Neuronal stem cell (in vitro differentiated cells): ENCODE data around the gene SH3GL1.

Experiments
- DNase-seq: peaks from one replicate; pipeline ENCODE4 v3.0.0-alpha.2; 2013; ENCODE audit warnings: low spot score
- H2AFZ ChIP-seq: one replicate; pipeline ENCODE4 v1.6.1; 2013; ENCODE audit warnings: mild to moderate bottlenecking, low read length, inconsistent platforms
- H2AK5ac ChIP-seq: 2 replicates; pipeline ENCODE4 v1.6.1; 2013; ENCODE audit warnings: low read depth, mild to moderate bottlenecking, inconsistent platforms, low read length, moderate library complexity, mixed read lengths
- H2BK120ac ChIP-seq: 2 replicates; pipeline ENCODE4 v1.6.1; 2013; ENCODE audit warnings: low read depth, mild to moderate bottlenecking, inconsistent platforms, low read length, moderate library complexity, mixed read lengths
- H2BK12ac ChIP-seq: one replicate; pipeline ENCODE4 v1.6.1; 2013; ENCODE audit warnings: low read length, inconsistent platforms
- H2BK15ac ChIP-seq: 2 replicates; pipeline ENCODE4 v1.6.1; 2013; ENCODE audit warnings: mild to moderate bottlenecking, low read length, inconsistent platforms, mixed read lengths
- H2BK5ac ChIP-seq: one replicate; pipeline ENCODE4 v1.6.1; 2013; ENCODE audit warnings: inconsistent platforms, mild to moderate bottlenecking, low read length, moderate library complexity
- H3K14ac ChIP-seq: one replicate; pipeline ENCODE4 v1.6.1; 2013; ENCODE audit warnings: low read length, inconsistent platforms
- H3K18ac ChIP-seq: 2 replicates; pipeline ENCODE4 v1.6.1; 2013; ENCODE audit warnings: low read length, inconsistent platforms
- H3K23ac ChIP-seq: 2 replicates; pipeline ENCODE4 v1.6.1; 2013; ENCODE audit warnings: low read depth, mild to moderate bottlenecking, mixed read lengths, low read length, inconsistent platforms; ENCODE audit not compliant: poor library complexity
- H3K27ac ChIP-seq: replicated peaks from 3 replicates; pipeline ENCODE4 v1.5.1; 2013; ENCODE audit warnings: low read length, inconsistent platforms
- H3K27me3 ChIP-seq, 3 experiments: 2 replicates each; pipeline ENCODE4 v1.6.1; 2013; ENCODE audit warnings: low read length in 3 of 3, mild to moderate bottlenecking in 2 of 3, inconsistent platforms in 1 of 3, low read depth in 1 of 3, mixed read lengths in 1 of 3, moderate library complexity in 1 of 3; ENCODE audit not compliant: control insufficient read depth in 3 of 3, insufficient read depth in 3 of 3
- H3K36me3 ChIP-seq, 2 donors: replicated peaks in 1 of 2; 2 replicates each; pipeline ENCODE4 v1.6.1; 2013; ENCODE audit warnings: low read length in 2 of 2; ENCODE audit not compliant: control insufficient read depth in 2 of 2, insufficient read depth in 2 of 2
- H3K4ac ChIP-seq: 2 replicates; pipeline ENCODE4 v1.6.1; 2013; ENCODE audit warnings: inconsistent platforms, mild to moderate bottlenecking, low read length, moderate library complexity
- H3K4me1 ChIP-seq, 2 donors: 1 replicate in 1 of 2; 2 replicates in 1 of 2; pipeline ENCODE4 v1.6.1; 2013; ENCODE audit warnings: low read length in 2 of 2, low read depth in 1 of 2; ENCODE audit not compliant: control insufficient read depth in 2 of 2, insufficient read depth in 1 of 2
- H3K4me2 ChIP-seq: one replicate; pipeline ENCODE4 v1.6.1; 2013; ENCODE audit warnings: mild to moderate bottlenecking, low read length, inconsistent platforms; ENCODE audit not compliant: insufficient read depth, poor library complexity, severe bottlenecking
- H3K4me3 ChIP-seq, 2 donors: 2 replicates each; pipeline ENCODE4 v1.5.1; 2013; ENCODE audit warnings: low read length in 2 of 2, mild to moderate bottlenecking in 2 of 2, inconsistent platforms in 1 of 2, moderate library complexity in 1 of 2
- H3K79me1 ChIP-seq: one replicate; pipeline ENCODE4 v1.6.1; 2013; ENCODE audit warnings: low read depth, mild to moderate bottlenecking, inconsistent platforms, low read length, moderate library complexity
- H3K9ac ChIP-seq: one replicate; pipeline ENCODE4 v1.6.1; 2013; ENCODE audit warnings: mild to moderate bottlenecking, low read depth, low read length, inconsistent platforms; ENCODE audit not compliant: poor library complexity
- H3K9me3 ChIP-seq, 2 donors: replicated peaks in 1 of 2; 2 replicates each; pipeline versions ENCODE3 to v1.6.1; 2013; ENCODE audit warnings: low read length in 2 of 2, mild to moderate bottlenecking in 2 of 2, inconsistent platforms in 1 of 2, low read depth in 1 of 2, mixed read lengths in 1 of 2, moderate library complexity in 1 of 2; ENCODE audit not compliant: control insufficient read depth in 2 of 2, insufficient read depth in 1 of 2
- H4K8ac ChIP-seq: one replicate; pipeline ENCODE4 v1.6.1; 2013; ENCODE audit warnings: low read depth, mild to moderate bottlenecking, inconsistent platforms, low read length, moderate library complexity
- H4K91ac ChIP-seq: one replicate; pipeline ENCODE4 v1.6.1; 2013; ENCODE audit warnings: low read length, low read depth, mild to moderate bottlenecking, inconsistent platforms; ENCODE audit not compliant: poor library complexity
- WGBS, 2 donors: extraction: QIAGEN DNeasy Blood & Tissue Kit; methylation state at CpG; one replicate each; pipeline ENCODE4 v1.1.7; 2013; ENCODE audit warnings: missing lambda C conversion rate in 2 of 2, mixed read lengths in 1 of 2; ENCODE audit not compliant: insufficient read length in 2 of 2, insufficient replicate concordance in 1 of 2; ENCODE audit errors: extremely low coverage in 2 of 2; 5-methylcytosine and 5-hydroxymethylcytosine counted together

SH3GL1 gene

GRCh38 chr19:4372165-4373012, 28.0 kb downstream of the SH3GL1 start:
- Histone ChIP-seq H2BK12ac (no peak overlapping the region), H3K23ac (peak overlapping the region; percentile 3), H2BK120ac (no peak overlapping the region), H3K4me1 (peaks cover 31 to 35% of the 10 kb centered on the region in 2 donors), H3K27me3 (no peaks in the 10 kb centered on the region), H3K36me3 (peaks cover 7% of the 10 kb centered on the region in 2 donors), H3K79me1 (peaks cover 38% of the 10 kb centered on the region), H4K8ac (no peak overlapping the region), H3K9me3 (no peaks in the 10 kb centered on the region), H2BK15ac (no peak overlapping the region), H3K4ac (no peak overlapping the region), H2AFZ (no peak overlapping the region), H3K14ac (no peak overlapping the region), H3K18ac (peak overlapping the region; percentile 58), H4K91ac (no peak overlapping the region), H3K4me2 (no peak overlapping the region), H3K27ac (no peak overlapping the region), H3K9ac (no peak overlapping the region), H3K4me3 (no peak overlapping the region), H2AK5ac (no peak overlapping the region), H2BK5ac (peak overlapping the region; percentile 42)
- DNase-seq: no peak
- no CpG with 5 or more reads among the region's 22 CpGs for WGBS, 2 donors

GRCh38 chr19:4371247-4372164, 28.8 kb downstream of the SH3GL1 start:
- Histone ChIP-seq H3K9me3 (no peaks in the 10 kb centered on the region), H2BK120ac (no peak overlapping the region), H3K36me3 (peaks cover 10 to 14% of the 10 kb centered on the region in 2 donors), H3K79me1 (peaks cover 44% of the 10 kb centered on the region), H2BK5ac (peak overlapping the region; percentile 42), H2BK15ac (no peak overlapping the region), H3K27me3 (no peaks in the 10 kb centered on the region), H4K8ac (no peak overlapping the region), H2AK5ac (no peak overlapping the region), H3K9ac (no peak overlapping the region), H4K91ac (no peak overlapping the region), H3K4me2 (no peak overlapping the region), H3K4me1 (peaks cover 28 to 31% of the 10 kb centered on the region in 2 donors), H3K14ac (peak overlapping the region; percentile 14), H3K4ac (no peak overlapping the region), H2BK12ac (no peak overlapping the region), H3K27ac (peak overlapping the region; percentile 19), H3K4me3 (no peak overlapping the region), H3K18ac (peak overlapping the region; percentile 58), H3K23ac (no peak overlapping the region), H2AFZ (no peak overlapping the region)
- DNase-seq: no peak
- WGBS, 2 donors: no CpG with 5 or more reads among the region's 31 CpGs

GRCh38 chr19:4370418-4371041, 29.8 kb downstream of the SH3GL1 start:
- H2BK120ac ChIP-seq: no peak overlapping the region
- H3K79me1 ChIP-seq: peaks cover 44% of the 10 kb centered on the region
- H4K8ac ChIP-seq: no peak overlapping the region
- H3K4me1 ChIP-seq: peaks cover 21 to 24% of the 10 kb centered on the region in 2 donors
- H3K4ac ChIP-seq: no peak overlapping the region
- H4K91ac ChIP-seq: no peak overlapping the region
- peak overlapping the region; percentile 47 for H3K9ac ChIP-seq
- no peak overlapping the region for H3K4me3 ChIP-seq
- H2BK5ac ChIP-seq: no peak overlapping the region
- no peak for DNase-seq
- H3K27me3 ChIP-seq: no peaks in the 10 kb centered on the region
- H3K36me3 ChIP-seq: peaks cover 16 to 24% of the 10 kb centered on the region in 2 donors
- no peak overlapping the region for H2BK15ac ChIP-seq
- WGBS, 2 donors: no CpG with 5 or more reads among the region's 15 CpGs
- H3K4me2 ChIP-seq: no peak overlapping the region
- no peak overlapping the region for H3K27ac ChIP-seq
- no peaks in the 10 kb centered on the region for H3K9me3 ChIP-seq
- H3K23ac ChIP-seq: peak overlapping the region; percentile 48
- H2AFZ ChIP-seq: no peak overlapping the region
- H2AK5ac ChIP-seq: peak overlapping the region; percentile 89
- no peak overlapping the region for H2BK12ac ChIP-seq
- H3K14ac ChIP-seq: no peak overlapping the region
- peak overlapping the region; percentile 87 for H3K18ac ChIP-seq
